Fibroblast of villous mesenchyme (primary cell): ENCODE measurements around the gene FAM181A. TPM values are rescaled to one million over a fixed set of nuclear protein-coding genes. Genes with fewer than 3 reads are reported as not detected.

Experiments
- DNase-seq: peaks from one replicate; pipeline ENCODE4 v3.0.0-alpha.2; 2010; ENCODE audit warnings: low read depth
- H3K4me3 ChIP-seq: 2 replicates; pipeline ENCODE4 v1.5.1; 2011; ENCODE audit warnings: low read depth, mild to moderate bottlenecking, low read length
- total RNA-seq: library from RNA; depleted of rRNA; stranded (reverse); fragments of >200 nt; gene quantifications from 2 replicates; pipeline ENCODE4 v1.2.3, GENCODE V29; 2012
- TF ChIP-seq, protein P1 (sequence below): IDR thresholded peaks from 2 replicates; pipeline ENCODE4 v1.5.1; 2012; ENCODE audit warnings: low read depth, mild to moderate bottlenecking, low read length; ENCODE audit not compliant: insufficient read depth

The FAM181A gene
- total RNA-seq, 1 donor, result not detected

DNA sequence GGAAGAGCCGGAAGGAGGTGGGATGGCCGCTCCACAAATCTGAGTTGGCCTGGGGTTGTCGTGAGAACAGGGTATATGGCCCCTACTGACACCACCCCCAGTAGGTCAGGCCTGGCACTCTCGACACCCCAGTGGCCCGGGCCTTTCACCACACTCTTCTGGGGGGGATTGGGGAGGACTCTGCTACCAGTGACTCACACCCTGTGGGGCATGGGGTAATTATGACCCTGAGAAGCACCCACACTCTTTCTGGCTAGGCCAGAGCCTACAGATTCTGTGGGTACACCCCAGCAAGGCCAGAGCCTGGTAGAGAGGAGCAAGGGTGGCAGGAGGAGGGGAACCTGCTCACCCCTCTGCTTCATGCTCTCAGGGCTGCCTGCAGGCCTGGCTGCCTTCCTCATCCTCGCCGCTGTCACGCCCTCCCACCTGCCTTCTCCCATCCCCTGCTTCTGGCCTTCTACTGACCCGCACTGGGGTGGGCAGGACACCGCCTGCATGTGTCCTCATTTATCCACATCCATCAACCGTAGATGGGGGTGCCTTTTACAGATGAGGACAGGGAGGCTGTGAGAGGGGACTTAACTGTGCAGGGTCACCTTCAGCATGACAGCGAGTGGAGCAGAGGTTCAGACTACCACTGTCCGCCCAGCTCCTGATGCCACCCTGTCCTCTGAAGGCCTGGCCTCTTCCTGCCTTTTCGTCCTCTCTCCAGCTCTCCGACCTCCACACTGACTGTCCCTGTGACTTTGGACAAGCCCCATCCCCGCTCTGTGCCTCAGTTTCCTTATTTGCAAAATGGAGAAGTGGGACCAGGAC, 30.8 kb downstream of the FAM181A start:
- DNase-seq, result no peak
- TF ChIP-seq, protein P1, sequence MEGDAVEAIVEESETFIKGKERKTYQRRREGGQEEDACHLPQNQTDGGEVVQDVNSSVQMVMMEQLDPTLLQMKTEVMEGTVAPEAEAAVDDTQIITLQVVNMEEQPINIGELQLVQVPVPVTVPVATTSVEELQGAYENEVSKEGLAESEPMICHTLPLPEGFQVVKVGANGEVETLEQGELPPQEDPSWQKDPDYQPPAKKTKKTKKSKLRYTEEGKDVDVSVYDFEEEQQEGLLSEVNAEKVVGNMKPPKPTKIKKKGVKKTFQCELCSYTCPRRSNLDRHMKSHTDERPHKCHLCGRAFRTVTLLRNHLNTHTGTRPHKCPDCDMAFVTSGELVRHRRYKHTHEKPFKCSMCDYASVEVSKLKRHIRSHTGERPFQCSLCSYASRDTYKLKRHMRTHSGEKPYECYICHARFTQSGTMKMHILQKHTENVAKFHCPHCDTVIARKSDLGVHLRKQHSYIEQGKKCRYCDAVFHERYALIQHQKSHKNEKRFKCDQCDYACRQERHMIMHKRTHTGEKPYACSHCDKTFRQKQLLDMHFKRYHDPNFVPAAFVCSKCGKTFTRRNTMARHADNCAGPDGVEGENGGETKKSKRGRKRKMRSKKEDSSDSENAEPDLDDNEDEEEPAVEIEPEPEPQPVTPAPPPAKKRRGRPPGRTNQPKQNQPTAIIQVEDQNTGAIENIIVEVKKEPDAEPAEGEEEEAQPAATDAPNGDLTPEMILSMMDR, result no peak
- no peak overlapping the region for H3K4me3 ChIP-seq

DNA sequence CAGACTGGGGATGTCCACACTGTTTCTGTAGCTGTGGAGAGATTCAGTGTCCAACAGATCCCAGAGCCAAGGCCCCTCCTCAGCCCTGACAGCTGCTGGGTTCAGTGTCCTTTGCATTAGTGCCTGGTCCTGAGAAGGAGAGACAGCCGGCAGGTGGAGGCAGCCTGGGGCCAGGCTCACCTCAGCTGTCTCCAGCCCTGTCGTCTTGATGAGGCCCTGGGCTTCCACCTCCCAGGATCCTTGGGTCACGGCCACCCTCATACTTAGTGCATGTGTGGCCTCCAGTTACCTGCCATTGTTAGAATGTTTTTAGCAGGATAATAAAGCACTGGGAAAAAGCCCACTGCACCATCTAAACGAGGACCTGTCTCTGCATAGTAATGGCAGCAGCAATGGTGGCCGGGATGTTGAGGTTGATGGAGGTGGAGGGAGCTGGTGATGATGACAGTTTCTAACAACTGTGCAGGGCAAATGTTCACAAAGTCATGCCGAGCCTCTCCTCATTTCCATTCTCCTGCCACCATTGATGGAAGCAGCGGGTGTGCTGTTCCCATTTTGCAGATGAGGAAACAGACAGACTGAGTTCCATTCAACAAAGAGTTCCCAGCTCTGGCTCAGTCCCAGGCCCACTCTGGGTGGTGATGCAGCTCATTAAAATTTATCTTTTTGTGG, 31.6 kb downstream of the FAM181A start:
- no peak overlapping the region for H3K4me3 ChIP-seq
- TF ChIP-seq, protein P1, result no peak
- no peak for DNase-seq

DNA sequence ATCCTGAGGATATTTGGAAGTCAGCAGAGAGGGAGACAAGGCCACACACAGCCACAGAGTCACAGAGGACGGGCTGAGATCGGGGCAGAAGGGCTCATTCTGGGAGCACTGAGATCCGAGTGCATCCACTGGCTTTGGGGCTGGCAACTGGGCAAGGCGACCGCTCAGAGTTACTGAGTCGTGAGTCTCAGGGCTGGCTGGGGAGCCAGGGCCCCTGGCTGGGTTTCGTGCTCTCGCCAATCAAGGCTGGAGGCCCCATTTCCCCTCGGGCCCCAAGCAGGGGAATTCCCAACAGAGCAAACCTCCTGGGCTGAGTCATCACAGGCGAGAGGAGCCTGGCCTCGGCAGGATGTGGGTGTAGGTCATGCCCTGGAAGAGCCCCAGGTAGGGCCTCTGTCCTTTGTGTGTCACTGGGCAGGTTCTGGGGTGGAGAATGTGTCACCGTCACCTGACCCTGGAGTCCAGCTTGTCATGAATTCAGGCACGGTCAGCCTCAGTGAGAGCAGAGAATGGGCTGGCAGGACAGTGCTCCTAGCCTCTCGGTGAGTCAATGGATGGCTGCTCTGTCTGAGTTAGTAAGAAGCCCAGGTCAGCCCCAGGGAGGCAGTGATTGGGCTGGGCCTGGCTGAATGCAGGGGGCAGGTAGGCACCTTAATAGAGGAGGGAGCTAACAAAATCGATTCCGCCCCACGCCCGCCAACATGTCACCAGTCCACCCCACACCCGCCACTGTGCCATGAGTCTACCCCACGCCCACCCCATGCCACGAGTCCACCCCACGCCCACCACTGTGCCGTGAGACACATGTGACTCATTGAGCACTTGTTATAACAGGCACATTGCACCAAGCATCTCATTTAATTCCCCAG, 32.3 kb downstream of the FAM181A start:
- peak; percentile 75 for DNase-seq
- TF ChIP-seq, protein P1, result no peak
- no peak overlapping the region for H3K4me3 ChIP-seq

DNA sequence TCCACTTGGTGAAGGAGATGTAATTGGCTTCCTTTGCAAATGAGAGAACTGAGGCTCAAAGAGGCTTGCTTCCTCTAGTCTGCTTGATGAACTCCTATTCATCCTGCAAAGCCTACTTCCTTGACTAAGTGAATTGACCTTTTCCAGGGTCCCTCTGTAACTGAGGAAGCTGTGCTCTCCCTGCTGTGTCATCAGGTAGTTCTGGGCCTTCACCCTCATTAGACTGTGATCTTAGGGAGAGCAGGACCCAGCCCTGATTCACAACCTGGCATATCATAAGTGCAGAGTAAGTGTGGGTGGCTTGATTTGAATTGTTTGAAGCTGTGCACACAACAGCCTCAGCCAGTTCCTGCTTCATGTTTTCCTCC, 32.9 kb downstream of the FAM181A start:
- no peak for DNase-seq
- no peak overlapping the region for H3K4me3 ChIP-seq
- TF ChIP-seq, protein P1, result no peak

DNA sequence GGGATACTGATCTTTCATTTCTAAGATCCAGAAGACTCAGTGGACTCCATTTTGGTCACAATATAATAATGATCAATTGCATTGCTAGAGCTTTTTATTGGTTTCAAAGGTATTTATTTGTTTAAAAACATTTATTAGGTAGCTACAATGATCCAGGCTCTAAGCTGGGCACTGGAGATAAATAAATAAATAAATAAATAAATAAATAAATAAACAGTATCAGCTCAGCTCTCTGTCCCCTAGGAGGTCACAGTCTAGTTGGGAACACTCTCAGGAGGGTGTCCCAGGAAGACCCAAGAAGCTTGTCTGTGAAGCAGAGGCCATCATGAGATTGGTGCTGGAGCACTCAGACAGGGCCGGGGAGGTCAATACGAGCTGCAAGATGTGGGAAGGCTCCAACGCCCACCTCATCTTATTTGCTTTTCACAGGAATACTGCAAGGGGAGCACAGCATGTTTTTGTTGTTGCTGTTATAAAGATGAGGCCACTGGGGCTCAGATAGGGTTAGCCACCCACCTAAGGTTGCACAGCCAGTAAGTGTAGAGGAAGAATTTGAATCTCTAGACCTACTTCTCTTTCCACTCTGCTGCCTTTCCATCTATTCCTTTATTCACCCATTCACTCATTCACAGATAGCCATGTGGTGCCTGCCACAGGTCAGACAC, 33.8 kb downstream of the FAM181A start:
- H3K4me3 ChIP-seq, result no peak overlapping the region
- no peak for DNase-seq
- TF ChIP-seq, protein P1, result no peak

DNA sequence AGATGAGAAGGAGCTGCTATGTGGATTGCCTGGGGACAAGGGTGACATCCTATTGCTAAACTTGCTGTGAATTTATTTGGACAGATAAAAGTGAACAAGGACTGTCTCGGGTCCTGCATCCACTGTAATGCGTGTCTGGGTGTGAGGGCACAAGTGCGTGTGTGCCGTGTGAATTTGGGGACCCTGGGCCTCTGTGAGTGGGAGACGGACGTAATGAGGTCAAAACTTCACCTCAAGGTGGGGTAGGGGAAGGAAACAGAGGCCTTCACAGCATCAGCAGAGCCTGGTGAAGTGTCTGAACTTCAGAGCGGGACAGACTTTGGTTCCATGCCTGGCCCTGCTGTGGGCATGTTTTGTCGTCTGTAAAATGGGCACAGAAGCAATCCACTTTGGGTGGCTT, 34.5 kb downstream of the FAM181A start:
- DNase-seq, result no peak
- TF ChIP-seq, protein P1, result no peak
- H3K4me3 ChIP-seq, result no peak overlapping the region
